Measurements from ENCODE around the gene LETM1. TPM values are rescaled to one million over a fixed set of nuclear protein-coding genes. Genes with fewer than 3 reads are reported as not detected.

Gene LETM1
- total and polyA plus RNA-seq, 2 of the 13 experiments (the other 11 are each of a cell fraction or from before 2014, with no cell fraction given), result 9.7 to 41.6 TPM

DNA sequence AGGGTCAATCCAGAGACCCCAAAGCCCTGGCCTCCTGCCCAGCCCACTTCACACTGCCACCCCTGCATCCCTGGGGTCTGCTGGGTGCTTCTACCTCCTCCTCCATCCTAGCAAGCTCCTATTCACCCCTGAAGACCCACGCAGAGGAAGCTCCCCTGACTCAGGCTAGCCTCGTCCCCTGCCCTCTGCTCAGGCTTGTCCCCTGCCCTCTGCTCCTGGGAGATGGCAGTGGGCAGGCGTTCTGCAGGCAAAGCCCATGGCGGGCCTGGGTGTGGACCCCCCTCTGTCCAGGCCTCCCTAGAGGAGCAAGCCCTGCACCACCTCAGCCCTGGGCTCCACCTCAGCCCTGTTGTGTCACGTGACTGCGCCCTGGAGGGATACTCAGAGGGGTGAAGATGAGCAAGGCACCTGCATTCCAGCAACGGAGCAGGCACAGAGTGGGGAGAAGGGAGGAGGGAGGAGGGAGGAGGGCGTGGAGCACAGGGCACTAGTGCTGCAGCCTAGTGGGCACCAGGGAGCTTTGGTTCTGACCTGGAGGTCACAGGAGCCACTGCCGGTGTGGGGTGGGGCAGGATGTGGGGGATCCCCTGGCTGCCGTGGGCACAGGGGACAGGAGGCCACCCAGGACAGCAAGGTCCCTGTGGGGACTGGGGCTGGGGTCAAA lies 90.4 kb downstream of the LETM1 start (continued):
- TF ChIP-seq, protein P1, sequence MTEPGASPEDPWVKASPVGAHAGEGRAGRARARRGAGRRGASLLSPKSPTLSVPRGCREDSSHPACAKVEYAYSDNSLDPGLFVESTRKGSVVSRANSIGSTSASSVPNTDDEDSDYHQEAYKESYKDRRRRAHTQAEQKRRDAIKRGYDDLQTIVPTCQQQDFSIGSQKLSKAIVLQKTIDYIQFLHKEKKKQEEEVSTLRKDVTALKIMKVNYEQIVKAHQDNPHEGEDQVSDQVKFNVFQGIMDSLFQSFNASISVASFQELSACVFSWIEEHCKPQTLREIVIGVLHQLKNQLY (CRISPR knock-in tag; IDR thresholded peaks at IDR 0.05), result 0 out of 2 replicates have a peak, but pooled peaks have one; percentile 32
- 0 out of 2 replicates have a peak, but pooled peaks have one; percentile 37 for TF ChIP-seq POLR2G (IDR thresholded peaks at IDR 0.05; ENCODE audit: low read depth, low read length)
- TF ChIP-seq BHLHE40 (IDR thresholded peaks at IDR 0.05; ENCODE audit: low read length), result peak; percentile 20; the same call in 1 of the 2 replicates
- TF ChIP-seq RAD51 (IDR thresholded peaks at IDR 0.05; ENCODE audit: borderline replicate concordance), result peak; percentile 93
- TF ChIP-seq ZNF879 (CRISPR knock-in tag; IDR thresholded peaks at IDR 0.05), result no peak
- no peak for TF ChIP-seq NFE2L2 (IDR thresholded peaks at IDR 0.05; ENCODE audit: low read length)
- TF ChIP-seq ZNF207 (IDR thresholded peaks at IDR 0.05; ENCODE audit: borderline replicate concordance), result peak; percentile 93; the same call in 1 of the 2 replicates
- TF ChIP-seq ZSCAN25 (CRISPR knock-in tag; IDR thresholded peaks at IDR 0.05), result peak; percentile 39; the same call in 1 of the 2 replicates
- TF ChIP-seq ZNF619 (CRISPR knock-in tag; IDR thresholded peaks at IDR 0.05), result 0 out of 2 replicates have a peak, but pooled peaks have one; percentile 5
- TF ChIP-seq, protein P2, sequence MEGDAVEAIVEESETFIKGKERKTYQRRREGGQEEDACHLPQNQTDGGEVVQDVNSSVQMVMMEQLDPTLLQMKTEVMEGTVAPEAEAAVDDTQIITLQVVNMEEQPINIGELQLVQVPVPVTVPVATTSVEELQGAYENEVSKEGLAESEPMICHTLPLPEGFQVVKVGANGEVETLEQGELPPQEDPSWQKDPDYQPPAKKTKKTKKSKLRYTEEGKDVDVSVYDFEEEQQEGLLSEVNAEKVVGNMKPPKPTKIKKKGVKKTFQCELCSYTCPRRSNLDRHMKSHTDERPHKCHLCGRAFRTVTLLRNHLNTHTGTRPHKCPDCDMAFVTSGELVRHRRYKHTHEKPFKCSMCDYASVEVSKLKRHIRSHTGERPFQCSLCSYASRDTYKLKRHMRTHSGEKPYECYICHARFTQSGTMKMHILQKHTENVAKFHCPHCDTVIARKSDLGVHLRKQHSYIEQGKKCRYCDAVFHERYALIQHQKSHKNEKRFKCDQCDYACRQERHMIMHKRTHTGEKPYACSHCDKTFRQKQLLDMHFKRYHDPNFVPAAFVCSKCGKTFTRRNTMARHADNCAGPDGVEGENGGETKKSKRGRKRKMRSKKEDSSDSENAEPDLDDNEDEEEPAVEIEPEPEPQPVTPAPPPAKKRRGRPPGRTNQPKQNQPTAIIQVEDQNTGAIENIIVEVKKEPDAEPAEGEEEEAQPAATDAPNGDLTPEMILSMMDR (CRISPR knock-in tag; IDR thresholded peaks at IDR 0.05), result peak; percentile 20; the same call in 1 of the 2 replicates
- no peak for TF ChIP-seq ZNF768 (CRISPR knock-in tag; IDR thresholded peaks at IDR 0.05)
- TF ChIP-seq, protein P3, sequence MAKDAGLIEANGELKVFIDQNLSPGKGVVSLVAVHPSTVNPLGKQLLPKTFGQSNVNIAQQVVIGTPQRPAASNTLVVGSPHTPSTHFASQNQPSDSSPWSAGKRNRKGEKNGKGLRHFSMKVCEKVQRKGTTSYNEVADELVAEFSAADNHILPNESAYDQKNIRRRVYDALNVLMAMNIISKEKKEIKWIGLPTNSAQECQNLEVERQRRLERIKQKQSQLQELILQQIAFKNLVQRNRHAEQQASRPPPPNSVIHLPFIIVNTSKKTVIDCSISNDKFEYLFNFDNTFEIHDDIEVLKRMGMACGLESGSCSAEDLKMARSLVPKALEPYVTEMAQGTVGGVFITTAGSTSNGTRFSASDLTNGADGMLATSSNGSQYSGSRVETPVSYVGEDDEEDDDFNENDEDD (CRISPR knock-in tag; IDR thresholded peaks at IDR 0.05; ENCODE audit: borderline replicate concordance), result 0 out of 2 replicates have a peak, but pooled peaks have one; percentile 45
- TF ChIP-seq, protein P4, sequence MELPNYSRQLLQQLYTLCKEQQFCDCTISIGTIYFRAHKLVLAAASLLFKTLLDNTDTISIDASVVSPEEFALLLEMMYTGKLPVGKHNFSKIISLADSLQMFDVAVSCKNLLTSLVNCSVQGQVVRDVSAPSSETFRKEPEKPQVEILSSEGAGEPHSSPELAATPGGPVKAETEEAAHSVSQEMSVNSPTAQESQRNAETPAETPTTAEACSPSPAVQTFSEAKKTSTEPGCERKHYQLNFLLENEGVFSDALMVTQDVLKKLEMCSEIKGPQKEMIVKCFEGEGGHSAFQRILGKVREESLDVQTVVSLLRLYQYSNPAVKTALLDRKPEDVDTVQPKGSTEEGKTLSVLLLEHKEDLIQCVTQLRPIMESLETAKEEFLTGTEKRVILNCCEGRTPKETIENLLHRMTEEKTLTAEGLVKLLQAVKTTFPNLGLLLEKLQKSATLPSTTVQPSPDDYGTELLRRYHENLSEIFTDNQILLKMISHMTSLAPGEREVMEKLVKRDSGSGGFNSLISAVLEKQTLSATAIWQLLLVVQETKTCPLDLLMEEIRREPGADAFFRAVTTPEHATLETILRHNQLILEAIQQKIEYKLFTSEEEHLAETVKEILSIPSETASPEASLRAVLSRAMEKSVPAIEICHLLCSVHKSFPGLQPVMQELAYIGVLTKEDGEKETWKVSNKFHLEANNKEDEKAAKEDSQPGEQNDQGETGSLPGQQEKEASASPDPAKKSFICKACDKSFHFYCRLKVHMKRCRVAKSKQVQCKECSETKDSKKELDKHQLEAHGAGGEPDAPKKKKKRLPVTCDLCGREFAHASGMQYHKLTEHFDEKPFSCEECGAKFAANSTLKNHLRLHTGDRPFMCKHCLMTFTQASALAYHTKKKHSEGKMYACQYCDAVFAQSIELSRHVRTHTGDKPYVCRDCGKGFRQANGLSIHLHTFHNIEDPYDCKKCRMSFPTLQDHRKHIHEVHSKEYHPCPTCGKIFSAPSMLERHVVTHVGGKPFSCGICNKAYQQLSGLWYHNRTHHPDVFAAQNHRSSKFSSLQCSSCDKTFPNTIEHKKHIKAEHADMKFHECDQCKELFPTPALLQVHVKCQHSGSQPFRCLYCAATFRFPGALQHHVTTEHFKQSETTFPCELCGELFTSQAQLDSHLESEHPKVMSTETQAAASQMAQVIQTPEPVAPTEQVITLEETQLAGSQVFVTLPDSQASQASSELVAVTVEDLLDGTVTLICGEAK (IDR thresholded peaks at IDR 0.05), result no peak
- TF ChIP-seq, protein P4 (CRISPR knock-in tag; IDR thresholded peaks at IDR 0.05), result peak; percentile 1; the same call in 1 of the 2 replicates
- TF ChIP-seq, protein P5, sequence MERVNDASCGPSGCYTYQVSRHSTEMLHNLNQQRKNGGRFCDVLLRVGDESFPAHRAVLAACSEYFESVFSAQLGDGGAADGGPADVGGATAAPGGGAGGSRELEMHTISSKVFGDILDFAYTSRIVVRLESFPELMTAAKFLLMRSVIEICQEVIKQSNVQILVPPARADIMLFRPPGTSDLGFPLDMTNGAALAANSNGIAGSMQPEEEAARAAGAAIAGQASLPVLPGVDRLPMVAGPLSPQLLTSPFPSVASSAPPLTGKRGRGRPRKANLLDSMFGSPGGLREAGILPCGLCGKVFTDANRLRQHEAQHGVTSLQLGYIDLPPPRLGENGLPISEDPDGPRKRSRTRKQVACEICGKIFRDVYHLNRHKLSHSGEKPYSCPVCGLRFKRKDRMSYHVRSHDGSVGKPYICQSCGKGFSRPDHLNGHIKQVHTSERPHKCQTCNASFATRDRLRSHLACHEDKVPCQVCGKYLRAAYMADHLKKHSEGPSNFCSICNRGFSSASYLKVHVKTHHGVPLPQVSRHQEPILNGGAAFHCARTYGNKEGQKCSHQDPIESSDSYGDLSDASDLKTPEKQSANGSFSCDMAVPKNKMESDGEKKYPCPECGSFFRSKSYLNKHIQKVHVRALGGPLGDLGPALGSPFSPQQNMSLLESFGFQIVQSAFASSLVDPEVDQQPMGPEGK (CRISPR knock-in tag; IDR thresholded peaks at IDR 0.05), result peak; percentile 47
